HEK293 (cell line): ENCODE measurements around the gene SH2D4B.

Source experiments
- SETDB1 ChIP-seq: IDR thresholded peaks from one replicate; pipeline ENCODE4 v1.6.1; 2017; ENCODE audit warnings: mild to moderate bottlenecking, low read length, moderate library complexity, mixed read lengths; ENCODE audit not compliant: insufficient read length
- ZBTB21 ChIP-seq: fragments of 450-650 bp; formaldehyde crosslinking; IDR thresholded peaks from 2 replicates; pipeline ENCODE4 v1.5.1; 2017; ENCODE audit warnings: missing biosample characterization, missing genetic modification characterization
- TF ChIP-seq, protein P1 (sequence below): fragments of 450-650 bp; formaldehyde crosslinking; IDR thresholded peaks from 2 replicates; pipeline ENCODE4 v1.5.1; 2016; ENCODE audit warnings: missing biosample characterization, missing genetic modification characterization

DNA sequence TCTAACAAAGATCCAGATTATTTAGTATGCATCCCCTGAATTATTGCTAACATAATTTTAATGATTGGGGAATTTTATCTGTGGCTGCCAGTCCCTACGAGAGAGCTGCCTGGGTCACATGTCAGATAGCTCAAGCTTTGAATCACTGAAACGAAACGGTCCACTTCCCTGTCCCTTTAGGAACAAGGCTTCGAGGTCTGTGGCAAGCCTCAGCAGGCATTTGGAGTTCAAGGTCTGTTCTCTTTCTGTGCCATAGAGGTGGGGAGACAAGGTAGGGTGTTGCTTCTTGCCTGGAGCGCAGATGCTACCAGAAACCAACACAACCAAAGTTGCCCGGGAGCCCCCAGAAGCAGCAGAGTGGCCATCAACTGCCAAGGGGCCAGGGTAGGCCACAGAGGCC lies 13.9 kb upstream of the SH2D4B start:
- TF ChIP-seq ZBTB21 (tag by site-specific recombination) (no peak), SETDB1 (no peak)
- TF ChIP-seq, protein P1, sequence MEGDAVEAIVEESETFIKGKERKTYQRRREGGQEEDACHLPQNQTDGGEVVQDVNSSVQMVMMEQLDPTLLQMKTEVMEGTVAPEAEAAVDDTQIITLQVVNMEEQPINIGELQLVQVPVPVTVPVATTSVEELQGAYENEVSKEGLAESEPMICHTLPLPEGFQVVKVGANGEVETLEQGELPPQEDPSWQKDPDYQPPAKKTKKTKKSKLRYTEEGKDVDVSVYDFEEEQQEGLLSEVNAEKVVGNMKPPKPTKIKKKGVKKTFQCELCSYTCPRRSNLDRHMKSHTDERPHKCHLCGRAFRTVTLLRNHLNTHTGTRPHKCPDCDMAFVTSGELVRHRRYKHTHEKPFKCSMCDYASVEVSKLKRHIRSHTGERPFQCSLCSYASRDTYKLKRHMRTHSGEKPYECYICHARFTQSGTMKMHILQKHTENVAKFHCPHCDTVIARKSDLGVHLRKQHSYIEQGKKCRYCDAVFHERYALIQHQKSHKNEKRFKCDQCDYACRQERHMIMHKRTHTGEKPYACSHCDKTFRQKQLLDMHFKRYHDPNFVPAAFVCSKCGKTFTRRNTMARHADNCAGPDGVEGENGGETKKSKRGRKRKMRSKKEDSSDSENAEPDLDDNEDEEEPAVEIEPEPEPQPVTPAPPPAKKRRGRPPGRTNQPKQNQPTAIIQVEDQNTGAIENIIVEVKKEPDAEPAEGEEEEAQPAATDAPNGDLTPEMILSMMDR (tag by site-specific recombination) = no peak
